Adrenal gland (tissue), 5 donors: ENCODE data around the gene BACH1.

ENCODE experiments used
- POLR2A ChIP-seq, 2 donors: fragments of 450-650 bp; IDR thresholded peaks; one replicate each; pipeline ENCODE4 v1.6.1; 2017; ENCODE audit warnings: antibody characterized with exemption in 2 of 2, mild to moderate bottlenecking in 2 of 2, moderate library complexity in 1 of 2
- TF ChIP-seq, protein P1 (sequence below), 6 experiments: fragments of 450-650 bp in 4 of 6; fragments of 200-600 bp in 2 of 6; sonication (generic) in 1 of 6; IDR thresholded peaks; 1 replicate in 5 of 6; 2 replicates in 1 of 6; pipeline versions ENCODE4 v1.5.1 to v1.8.0; 2016 to 2021; ENCODE audit warnings: antibody characterized with exemption in 6 of 6, mild to moderate bottlenecking in 2 of 6, moderate library complexity in 1 of 6
- donor health status: DM: no; HTN: no; CAD: no.

DNA sequence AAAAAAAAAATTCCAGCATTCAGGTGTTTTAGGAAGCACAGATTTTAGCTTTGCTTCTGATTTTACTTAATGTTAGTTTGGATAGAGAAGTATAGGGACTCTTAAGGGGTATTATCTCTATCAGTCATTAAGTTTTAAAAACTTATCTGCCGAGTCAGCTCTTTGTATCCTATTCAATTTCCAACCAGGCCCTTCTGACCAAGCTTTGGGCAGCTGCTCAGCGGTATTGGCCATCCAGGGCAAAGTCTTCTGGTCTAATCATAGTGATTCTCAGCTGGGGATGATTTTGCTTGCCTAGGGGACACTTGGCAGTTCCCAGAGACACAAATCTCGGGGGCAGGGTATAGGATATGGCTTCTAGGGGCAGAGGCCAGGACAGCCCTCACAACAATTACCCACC lies 47.6 kb downstream of the BACH1 start:
- TF ChIP-seq, protein P1, sequence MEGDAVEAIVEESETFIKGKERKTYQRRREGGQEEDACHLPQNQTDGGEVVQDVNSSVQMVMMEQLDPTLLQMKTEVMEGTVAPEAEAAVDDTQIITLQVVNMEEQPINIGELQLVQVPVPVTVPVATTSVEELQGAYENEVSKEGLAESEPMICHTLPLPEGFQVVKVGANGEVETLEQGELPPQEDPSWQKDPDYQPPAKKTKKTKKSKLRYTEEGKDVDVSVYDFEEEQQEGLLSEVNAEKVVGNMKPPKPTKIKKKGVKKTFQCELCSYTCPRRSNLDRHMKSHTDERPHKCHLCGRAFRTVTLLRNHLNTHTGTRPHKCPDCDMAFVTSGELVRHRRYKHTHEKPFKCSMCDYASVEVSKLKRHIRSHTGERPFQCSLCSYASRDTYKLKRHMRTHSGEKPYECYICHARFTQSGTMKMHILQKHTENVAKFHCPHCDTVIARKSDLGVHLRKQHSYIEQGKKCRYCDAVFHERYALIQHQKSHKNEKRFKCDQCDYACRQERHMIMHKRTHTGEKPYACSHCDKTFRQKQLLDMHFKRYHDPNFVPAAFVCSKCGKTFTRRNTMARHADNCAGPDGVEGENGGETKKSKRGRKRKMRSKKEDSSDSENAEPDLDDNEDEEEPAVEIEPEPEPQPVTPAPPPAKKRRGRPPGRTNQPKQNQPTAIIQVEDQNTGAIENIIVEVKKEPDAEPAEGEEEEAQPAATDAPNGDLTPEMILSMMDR (IDR thresholded peaks at IDR 0.05), result no peak
- TF ChIP-seq POLR2A (IDR thresholded peaks at IDR 0.05), result no peak
